HG03135 (cell line): ENCODE data around the gene C1orf174.

Experiments used
- ATAC-seq: cut with Tn5 transposase; IDR thresholded peaks from one replicate; pipeline ENCODE4 v1.9.1; 2021; ENCODE audit warnings: mild to moderate bottlenecking, moderate library complexity; ENCODE audit not compliant: unreplicated experiment

The C1orf174 gene

DNA sequence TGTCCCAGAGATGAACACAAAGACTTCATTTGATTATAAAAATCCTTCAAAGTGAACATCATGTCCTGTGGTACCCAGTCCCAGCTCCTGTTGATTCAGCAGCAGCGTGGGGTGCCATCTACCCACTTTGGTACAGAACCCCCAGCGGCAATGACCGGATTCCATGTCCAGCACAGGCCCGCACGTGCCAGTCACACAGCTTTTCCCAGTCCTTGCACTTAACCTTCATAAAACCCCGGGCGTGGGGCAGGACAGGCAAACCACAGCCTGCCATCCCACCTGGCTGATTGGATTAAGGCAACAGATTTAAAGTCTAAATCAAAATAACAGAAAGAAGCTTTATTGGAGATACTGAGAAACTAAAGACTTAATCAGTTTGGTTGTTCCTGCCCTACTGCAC lies 58.6 kb downstream of the C1orf174 start:
- ATAC-seq: no peak
